Endothelial cell of umbilical vein (primary cell): Measurements from ENCODE around the gene SCN1B. TPM values are rescaled to one million over a fixed set of nuclear protein-coding genes. Genes with fewer than 3 reads are reported as not detected.
A peak's percentile ranks its signal among the peaks of the same experiment; 100 is the strongest.

ENCODE experiments used
- Bru-seq: library from RNA; stranded (reverse); fragments of 400-500 nt; gene quantifications from one replicate; lab custom pipeline; 2021; lab: Mats Ljungman, UMichigan
- BruChase-seq, 2 experiments: library from RNA; stranded (reverse); fragments of 400-500 nt; gene quantifications; one replicate each; lab custom pipeline; 2021; lab: Mats Ljungman, UMichigan
- BruUV-seq: library from RNA; stranded (reverse); fragments of 400-500 nt; replicated peaks from 2 replicates; lab custom pipeline; 2021; lab: Mats Ljungman, UMichigan
- CTCF ChIA-PET: fragments of 300-600, 350-600 bp; sonication (Branson Sonifier 250); formaldehyde crosslinking; loops from one replicate; lab custom pipeline; 2021; ENCODE audit warnings: antibody characterized with exemption, inconsistent platforms; lab: Charles Lee
- POLR2A ChIA-PET: fragments of 300-600, 350-600 bp; sonication (Branson Sonifier 250); formaldehyde crosslinking; loops from one replicate; lab custom pipeline; 2021; ENCODE audit warnings: antibody characterized with exemption, inconsistent platforms; lab: Charles Lee
- DNase-seq: peaks from one replicate; pipeline ENCODE4 v3.0.0-alpha.2; 2011; ENCODE audit warnings: low read depth, low spot score
- FAIRE-seq: peaks from 2 replicates; lab custom pipeline; 2011; peaks lifted over from hg19 to GRCh38; lab: Jason Lieb, UNC
- H2AFZ ChIP-seq: 2 replicates; pipeline ENCODE4 v1.6.0; 2012; ENCODE audit warnings: low read depth, low read length, control low read depth, inconsistent platforms
- H3K27ac ChIP-seq: 2 replicates; pipeline ENCODE4 v1.5.1; 2011; ENCODE audit warnings: low read depth, mild to moderate bottlenecking, control low read depth, low read length, moderate library complexity; ENCODE audit not compliant: insufficient read depth
- H3K27me3 ChIP-seq, 2 experiments: 2 replicates each; pipeline versions ENCODE4 v1.6.0 to v1.6.1; 2011; ENCODE audit warnings: low read length in 2 of 2, mixed read lengths in 1 of 2; ENCODE audit not compliant: control insufficient read depth in 2 of 2, insufficient read depth in 2 of 2
- H3K36me3 ChIP-seq, 2 experiments: 2 replicates in 1 of 2; 3 replicates in 1 of 2; pipeline ENCODE4 v1.5.1; 2011; ENCODE audit warnings: low read length in 2 of 2, mild to moderate bottlenecking in 1 of 2, moderate library complexity in 1 of 2; ENCODE audit not compliant: control insufficient read depth in 2 of 2, insufficient read depth in 2 of 2; ENCODE audit errors: extremely low read depth in 1 of 2
- H3K4me1 ChIP-seq: 3 replicates; pipeline ENCODE4 v1.5.1; 2011; ENCODE audit warnings: mild to moderate bottlenecking, low read length; ENCODE audit not compliant: control insufficient read depth, insufficient read depth; ENCODE audit errors: extremely low read depth
- H3K4me2 ChIP-seq: 2 replicates; pipeline ENCODE4 v1.6.1; 2011; ENCODE audit warnings: low read length, control low read depth, mixed read lengths; ENCODE audit not compliant: insufficient read depth
- H3K4me3 ChIP-seq, 3 experiments: fragments of 200-600 bp in 1 of 3; sonication (generic), shearing (Covaris generic) in 1 of 3; replicated peaks in 1 of 3; 2 replicates each; pipeline ENCODE4 v1.5.1; 2011 to 2016; ENCODE audit warnings: control low read depth in 3 of 3, low read length in 3 of 3, mild to moderate bottlenecking in 2 of 3, inconsistent platforms in 1 of 3, low read depth in 1 of 3, moderate library complexity in 1 of 3; ENCODE audit not compliant: insufficient read depth in 1 of 3
- H3K79me2 ChIP-seq: 2 replicates; pipeline ENCODE4 v1.6.0; 2012; ENCODE audit warnings: low read length, inconsistent platforms; ENCODE audit not compliant: control insufficient read depth, insufficient read depth
- H3K9ac ChIP-seq: replicated peaks from 2 replicates; pipeline ENCODE3; 2011; ENCODE audit warnings: low read length, control low read depth; ENCODE audit not compliant: insufficient read depth; ENCODE audit errors: extremely low read depth
- H3K9me1 ChIP-seq: replicated peaks from 3 replicates; pipeline ENCODE4 v1.6.0; 2011; ENCODE audit warnings: mild to moderate bottlenecking, low read length; ENCODE audit not compliant: control insufficient read depth, insufficient read depth; ENCODE audit errors: extremely low read depth
- H3K9me3 ChIP-seq: replicated peaks from 2 replicates; pipeline ENCODE4 v1.5.1; 2012; ENCODE audit warnings: low read length, inconsistent platforms; ENCODE audit not compliant: control insufficient read depth, insufficient read depth
- H4K20me1 ChIP-seq: replicated peaks from 2 replicates; pipeline ENCODE3; 2011; ENCODE audit warnings: mild to moderate bottlenecking, low read length; ENCODE audit not compliant: control insufficient read depth, insufficient read depth; ENCODE audit errors: extremely low read depth
- EZH2 ChIP-seq: IDR thresholded peaks from 2 replicates; pipeline ENCODE4 v1.6.1; 2012; ENCODE audit warnings: borderline replicate concordance, low read depth, mild to moderate bottlenecking, moderate library complexity, low read length, inconsistent platforms; ENCODE audit not compliant: severe bottlenecking
- FOS ChIP-seq: IDR thresholded peaks from 2 replicates; pipeline ENCODE4 v1.6.1; 2011; ENCODE audit warnings: mild to moderate bottlenecking, low read length, moderate library complexity, borderline replicate concordance; ENCODE audit not compliant: insufficient read depth
- GATA2 ChIP-seq: IDR thresholded peaks from 2 replicates; pipeline ENCODE4 v1.7.0; 2011; ENCODE audit warnings: low read depth, mild to moderate bottlenecking, moderate library complexity, mixed read lengths, low read length; ENCODE audit not compliant: insufficient read length, insufficient read depth
- JUN ChIP-seq: IDR thresholded peaks from 2 replicates; pipeline ENCODE4 v1.6.1; 2011; ENCODE audit warnings: borderline replicate concordance, low read depth; ENCODE audit not compliant: insufficient read length, insufficient read depth
- MYC ChIP-seq: IDR thresholded peaks from one replicate; pipeline ENCODE4 v1.6.1; 2011; ENCODE audit warnings: mild to moderate bottlenecking, low read depth, low read length
- POLR2A ChIP-seq: IDR thresholded peaks from 2 replicates; pipeline ENCODE4 v1.6.1; 2012; ENCODE audit warnings: low read depth, mild to moderate bottlenecking, control low read depth, low read length
- POLR2AphosphoS5 ChIP-seq: IDR thresholded peaks from 2 replicates; pipeline ENCODE4 v1.6.1; 2012; ENCODE audit warnings: low read depth, mild to moderate bottlenecking, control low read depth, low read length, moderate library complexity; ENCODE audit not compliant: insufficient read depth
- dilution Hi-C: fragments of 300-500 bp; cut with MboI; formaldehyde crosslinking; loops from one replicate; pipeline ENCODE4 v1.15.0; 2019; ENCODE audit warnings: low sequenced_read_pairs; ENCODE audit not compliant: extremely low pct_ligation_motif_present
- intact Hi-C: fragments of 100-400 bp; cut with micrococcal nuclease; formaldehyde crosslinking; loops from one replicate; pipeline ENCODE4 v1.10.0; 2022
- long read RNA-seq: library from polyadenylated mRNA; stranded (forward); transcript quantifications from one replicate; pipeline ENCODE4 v2.0.0, GENCODE V29; 2021
- polyA minus RNA-seq, 3 experiments: library from RNA; depleted of rRNA, polyadenylated mRNA; stranded (reverse); fragments of >200 nt; gene quantifications; 1 replicate in 1 of 3; 2 replicates in 2 of 3; pipeline ENCODE4 v1.2.3, GENCODE V29; 2011
- polyA plus RNA-seq, 4 experiments: library from polyadenylated mRNA; depleted of rRNA in 3 of 4; stranded (reverse) in 3 of 4; unstranded in 1 of 4; fragments of >200 nt; gene quantifications; 2 replicates each; pipeline versions ENCODE4 v1.2.1 to v1.2.3, GENCODE V29; 2011 to 2012; ENCODE audit warnings: missing spikeins in 1 of 4
- total RNA-seq: library from RNA; stranded (reverse); gene quantifications from 2 replicates; pipeline ENCODE4 v1.2.3, GENCODE V29; 2021
- TF ChIP-seq, protein P1 (sequence below), 2 donors: IDR thresholded peaks; 1 replicate in 1 of 2; 2 replicates in 1 of 2; pipeline ENCODE4 v1.5.1; 2011; ENCODE audit warnings: low read length in 2 of 2, mild to moderate bottlenecking in 2 of 2, moderate library complexity in 2 of 2, control low read depth in 1 of 2, inconsistent platforms in 1 of 2, low read depth in 1 of 2; ENCODE audit not compliant: insufficient read depth in 1 of 2; ENCODE audit errors: extremely low read depth in 1 of 2
- TF ChIP-seq, protein P2 (sequence below): IDR thresholded peaks from 2 replicates; pipeline ENCODE4 v1.6.1; 2011; ENCODE audit not compliant: insufficient read depth, insufficient read length

SCN1B gene
- 14.2 and 15.8 TPM in 2 replicates for total RNA-seq
- 11.2 and 14.0 TPM in 2 replicates for polyA plus RNA-seq
- 9.9 and 12.4 TPM in 2 replicates for polyA plus RNA-seq (2011; cell fraction: cytosol; rRNA removed)
- 16.8 and 18.5 TPM in 2 replicates for polyA plus RNA-seq (2011; cell fraction: nucleus; rRNA removed)
- polyA plus RNA-seq (2012), result 11.0 and 13.7 TPM in 2 replicates
- 10.0 and 10.2 TPM in 2 replicates for polyA minus RNA-seq
- polyA minus RNA-seq (2011; cell fraction: cytosol; rRNA and poly(A)+ RNA removed), result 0.20 TPM
- 3.1 and 3.5 TPM in 2 replicates for polyA minus RNA-seq (2011; cell fraction: nucleus; rRNA and poly(A)+ RNA removed)
- percentile 39 among the genes with signal in this experiment for Bru-seq, nascent RNA
- percentile 47 among the genes with signal in this experiment for BruChase-seq, experiment 1, labeled RNA remaining after a 6-hour chase
- BruChase-seq, experiment 2, labeled RNA remaining after a 2-hour chase, result percentile 49 among the genes with signal in this experiment
- long read RNA-seq, transcript SCN1B-201 (6 exons, 1,670 nt), result major isoform, 11 of 13 reads
- long read RNA-seq, partial matches to known transcripts, result 0 of 13 reads
- long read RNA-seq, other reads (novel, unspliced or antisense), result 2 of 13 reads

DNA sequence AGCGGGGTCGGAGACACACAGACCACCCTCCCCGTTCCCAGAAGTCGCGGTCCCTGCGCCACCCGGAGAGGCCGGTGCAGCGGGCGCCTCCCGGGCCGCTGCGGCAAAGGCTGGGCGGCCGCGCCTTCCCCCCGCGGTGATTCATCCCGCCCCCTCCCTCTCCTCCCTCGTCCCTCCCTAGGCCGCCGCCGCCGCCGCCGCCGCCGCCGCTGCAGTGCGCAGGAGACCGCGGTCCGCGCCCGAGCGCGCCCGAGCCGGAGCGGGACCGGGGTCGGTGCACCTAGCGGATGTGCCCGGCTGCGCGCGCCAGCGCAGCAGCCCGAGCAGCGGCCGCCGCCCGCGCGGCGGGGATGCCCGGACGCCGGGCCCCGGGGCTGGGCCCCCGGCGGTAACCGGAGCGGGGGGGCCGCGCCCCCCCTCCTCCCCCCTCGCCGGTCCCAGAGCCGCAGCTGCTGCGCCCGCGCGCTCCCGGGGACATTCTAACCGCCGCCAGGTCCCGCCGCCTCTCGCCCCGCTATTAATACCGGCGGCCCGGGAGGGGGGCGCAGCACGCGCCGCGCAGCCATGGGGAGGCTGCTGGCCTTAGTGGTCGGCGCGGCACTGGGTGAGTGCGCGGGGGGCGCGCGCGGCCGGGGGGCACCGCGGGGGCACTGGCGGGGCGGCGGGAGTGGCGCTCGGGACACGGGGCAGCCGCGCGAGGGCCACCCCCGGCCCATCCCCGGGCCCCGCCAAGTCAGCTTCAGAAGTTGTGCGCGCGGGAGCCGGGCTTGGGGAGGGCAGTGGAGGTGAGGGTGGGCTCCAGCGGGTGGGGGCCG lies at the start of gene SCN1B:
TSS of gene SCN1B (plus strand) at position 214 of the 815 bp plus-strand sequence. CDS start at position 565, 351 bp downstream.
- POLR2A ChIA-PET, result interaction anchor here (0.7 kb wide), 1 partner anchor 14 kb away, joined by 3 read pairs; no protein-coding TSS in a partner anchor
- FAIRE-seq, result no peak

More for the DNA sequence above, at the start of gene SCN1B:
- peak; percentile 51 for DNase-seq
- CTCF ChIA-PET, result interaction anchor here (0.6 to 2.1 kb wide), 5 partner anchors 8 to 25 kb away, joined by 3 to 14 read pairs (median 3); no protein-coding TSS in a partner anchor
- peak within 1 kb of the TSS; percentile 42 to 71 (median 47) for H3K4me3 ChIP-seq
- H3K9ac ChIP-seq, result peak within 1 kb of the TSS; percentile 40
- no peak within 1 kb of the TSS for H3K27ac ChIP-seq
- TF ChIP-seq, protein P1, sequence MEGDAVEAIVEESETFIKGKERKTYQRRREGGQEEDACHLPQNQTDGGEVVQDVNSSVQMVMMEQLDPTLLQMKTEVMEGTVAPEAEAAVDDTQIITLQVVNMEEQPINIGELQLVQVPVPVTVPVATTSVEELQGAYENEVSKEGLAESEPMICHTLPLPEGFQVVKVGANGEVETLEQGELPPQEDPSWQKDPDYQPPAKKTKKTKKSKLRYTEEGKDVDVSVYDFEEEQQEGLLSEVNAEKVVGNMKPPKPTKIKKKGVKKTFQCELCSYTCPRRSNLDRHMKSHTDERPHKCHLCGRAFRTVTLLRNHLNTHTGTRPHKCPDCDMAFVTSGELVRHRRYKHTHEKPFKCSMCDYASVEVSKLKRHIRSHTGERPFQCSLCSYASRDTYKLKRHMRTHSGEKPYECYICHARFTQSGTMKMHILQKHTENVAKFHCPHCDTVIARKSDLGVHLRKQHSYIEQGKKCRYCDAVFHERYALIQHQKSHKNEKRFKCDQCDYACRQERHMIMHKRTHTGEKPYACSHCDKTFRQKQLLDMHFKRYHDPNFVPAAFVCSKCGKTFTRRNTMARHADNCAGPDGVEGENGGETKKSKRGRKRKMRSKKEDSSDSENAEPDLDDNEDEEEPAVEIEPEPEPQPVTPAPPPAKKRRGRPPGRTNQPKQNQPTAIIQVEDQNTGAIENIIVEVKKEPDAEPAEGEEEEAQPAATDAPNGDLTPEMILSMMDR (IDR thresholded peaks at IDR 0.05; ENCODE audit: extremely low read depth in 1 of 2, insufficient read depth in 1 of 2, low read depth in 1 of 2, low read length in 2 of 2), result no peak
- TF ChIP-seq, protein P2, sequence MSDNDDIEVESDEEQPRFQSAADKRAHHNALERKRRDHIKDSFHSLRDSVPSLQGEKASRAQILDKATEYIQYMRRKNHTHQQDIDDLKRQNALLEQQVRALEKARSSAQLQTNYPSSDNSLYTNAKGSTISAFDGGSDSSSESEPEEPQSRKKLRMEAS, result no peak
- TF ChIP-seq JUN (no peak), POLR2A (no peak), GATA2 (no peak), EZH2 (no peak), POLR2AphosphoS5 (peak; percentile 37), FOS (peak; percentile 53), MYC (no peak)
- intact Hi-C loops, result loop anchor here (5.0 to 10.0 kb wide), 2 partner anchors 58 to 234 kb away; partner anchors contain the start of gene USF2
- H2AFZ ChIP-seq, result peak within 1 kb of the TSS; percentile 81
- no TSS peak for BruUV-seq
- no peaks in the 10 kb centered on the region for H3K9me1 ChIP-seq
- H3K4me2 ChIP-seq, result peak within 1 kb of the TSS; percentile 68
- H3K79me2 ChIP-seq, result no peaks in the 10 kb centered on the region
- no peaks in the 10 kb centered on the region for H3K27me3 ChIP-seq
- no peaks in the 10 kb centered on the region for H3K9me3 ChIP-seq
- peaks cover 2% of the 10 kb centered on the region for H3K4me1 ChIP-seq
- H3K36me3 ChIP-seq, result peaks cover 0 to 20% of the 10 kb centered on the region in 2 experiments
- dilution Hi-C loops, result no loop called here
- no peaks in the 10 kb centered on the region for H4K20me1 ChIP-seq
